HepG2 (cell line): ENCODE results near the gene APEX1. TPM values are rescaled to one million over a fixed set of nuclear protein-coding genes. Genes with fewer than 3 reads are reported as not detected.

Source experiments
- ARID2 ChIP-seq: sonication (generic); formaldehyde crosslinking; IDR thresholded peaks from 2 replicates; pipeline ENCODE4 v1.8.1; 2022; ENCODE audit warnings: mild to moderate bottlenecking, missing genetic modification reagents, borderline replicate concordance
- DBP ChIP-seq: sonication (generic); formaldehyde crosslinking; IDR thresholded peaks from 2 replicates; pipeline ENCODE4 v1.4.0; 2020; ENCODE audit warnings: missing genetic modification reagents; ENCODE audit errors: not compliant biosample characterization
- KLF16 ChIP-seq, 2 experiments: sonication (generic) in 1 of 2; formaldehyde crosslinking in 1 of 2; IDR thresholded peaks; 2 replicates each; pipeline versions ENCODE4 v1.6.1 to v1.8.0; 2016 to 2023; ENCODE audit warnings: missing genetic modification reagents in 2 of 2, missing compliant biosample characterization in 1 of 2
- MAFK ChIP-seq, 2 experiments: IDR thresholded peaks in 1 of 2; conservative IDR thresholded peaks in 1 of 2; 2 replicates each; pipeline ENCODE4 v1.6.1; 2011; ENCODE audit warnings: improper control_type of control experiment in 2 of 2, low read length in 2 of 2
- PLRG1 ChIP-seq: fragments of 450-650 bp; conservative IDR thresholded peaks from 2 replicates; pipeline ENCODE4 v1.6.1; 2016
- RCOR2 ChIP-seq: IDR thresholded peaks from 2 replicates; pipeline ENCODE4 v1.6.1; 2016; ENCODE audit warnings: missing biosample characterization, missing genetic modification reagents
- TCF12 ChIP-seq, 2 experiments: fragments of 450-650 bp in 1 of 2; sonication (generic) in 1 of 2; formaldehyde crosslinking in 1 of 2; IDR thresholded peaks; 2 replicates each; pipeline versions ENCODE4 v1.6.1 to v1.8.0; 2017 to 2022; ENCODE audit warnings: antibody characterized with exemption in 1 of 2, mild to moderate bottlenecking in 1 of 2, missing genetic modification reagents in 1 of 2, moderate library complexity in 1 of 2
- ZBTB44 ChIP-seq: sonication (generic); formaldehyde crosslinking; IDR thresholded peaks from 2 replicates; pipeline ENCODE4 v1.4.0; 2020; ENCODE audit warnings: missing genetic modification reagents
- ZNF20 ChIP-seq: sonication (generic); formaldehyde crosslinking; IDR thresholded peaks from 2 replicates; pipeline ENCODE4 v1.4.0; 2020; ENCODE audit warnings: mild to moderate bottlenecking, moderate library complexity, missing genetic modification reagents
- ZNF256 ChIP-seq: sonication (generic); formaldehyde crosslinking; conservative IDR thresholded peaks from 2 replicates; pipeline ENCODE4 v1.4.0; 2020; ENCODE audit warnings: missing genetic modification reagents
- ZNF296 ChIP-seq: sonication (generic); formaldehyde crosslinking; conservative IDR thresholded peaks from 2 replicates; pipeline ENCODE4 v1.5.0; 2020; ENCODE audit warnings: mild to moderate bottlenecking, missing genetic modification reagents
- ZNF501 ChIP-seq: sonication (generic); formaldehyde crosslinking; IDR thresholded peaks from 2 replicates; pipeline ENCODE4 v1.5.1; 2020; ENCODE audit warnings: mild to moderate bottlenecking, moderate library complexity, missing genetic modification reagents
- ZNF7 ChIP-seq: IDR thresholded peaks from 2 replicates; pipeline ENCODE4 v1.6.1; 2016; ENCODE audit warnings: missing biosample characterization, missing genetic modification reagents
- ZNF710 ChIP-seq: sonication (generic); formaldehyde crosslinking; IDR thresholded peaks from 2 replicates; pipeline ENCODE4 v1.5.0; 2020; ENCODE audit warnings: mild to moderate bottlenecking, missing genetic modification reagents, borderline replicate concordance
- ZNF839 ChIP-seq: sonication (generic); formaldehyde crosslinking; IDR thresholded peaks from 2 replicates; pipeline ENCODE4 v1.4.0; 2020; ENCODE audit warnings: missing genetic modification reagents, mild to moderate bottlenecking, borderline replicate concordance
- polyA plus RNA-seq, 8 experiments: library from polyadenylated mRNA; depleted of rRNA in 3 of 8; stranded (reverse) in 7 of 8; unstranded in 1 of 8; fragments of >200 nt; fragmentation: Illumina TruSeq in 4 of 8; extraction: Trizol in 4 of 8; gene quantifications; 2 replicates each; pipeline versions ENCODE4 v1.2.1 to v1.2.3, GENCODE V29; 2011 to 2016; ENCODE audit warnings: low read depth in 4 of 8, missing spikeins in 1 of 8, mixed read lengths in 1 of 8; ENCODE audit not compliant: insufficient read depth in 1 of 8
- total RNA-seq, 5 experiments: library from RNA; depleted of rRNA; stranded (reverse); fragments of >200 nt; fragmentation: Illumina TruSeq; extraction: Trizol; gene quantifications; 2 replicates each; pipeline ENCODE4 v1.2.3, GENCODE V29; 2016; ENCODE audit warnings: low read depth in 1 of 5
- TF ChIP-seq, protein P1 (sequence below): sonication (generic); formaldehyde crosslinking; IDR thresholded peaks from 2 replicates; pipeline ENCODE4 v1.4.0; 2020; ENCODE audit warnings: missing genetic modification reagents, mild to moderate bottlenecking, borderline replicate concordance
- TF ChIP-seq, protein P2 (sequence below): sonication (generic); formaldehyde crosslinking; IDR thresholded peaks from 2 replicates; pipeline ENCODE4 v1.5.1; 2020; ENCODE audit warnings: missing genetic modification reagents, mild to moderate bottlenecking, borderline replicate concordance

APEX1 gene
- total and polyA plus RNA-seq, 2 of the 13 experiments (the other 11 are each of a cell fraction or from before 2014, with no cell fraction given), result 171 to 405 TPM

DNA sequence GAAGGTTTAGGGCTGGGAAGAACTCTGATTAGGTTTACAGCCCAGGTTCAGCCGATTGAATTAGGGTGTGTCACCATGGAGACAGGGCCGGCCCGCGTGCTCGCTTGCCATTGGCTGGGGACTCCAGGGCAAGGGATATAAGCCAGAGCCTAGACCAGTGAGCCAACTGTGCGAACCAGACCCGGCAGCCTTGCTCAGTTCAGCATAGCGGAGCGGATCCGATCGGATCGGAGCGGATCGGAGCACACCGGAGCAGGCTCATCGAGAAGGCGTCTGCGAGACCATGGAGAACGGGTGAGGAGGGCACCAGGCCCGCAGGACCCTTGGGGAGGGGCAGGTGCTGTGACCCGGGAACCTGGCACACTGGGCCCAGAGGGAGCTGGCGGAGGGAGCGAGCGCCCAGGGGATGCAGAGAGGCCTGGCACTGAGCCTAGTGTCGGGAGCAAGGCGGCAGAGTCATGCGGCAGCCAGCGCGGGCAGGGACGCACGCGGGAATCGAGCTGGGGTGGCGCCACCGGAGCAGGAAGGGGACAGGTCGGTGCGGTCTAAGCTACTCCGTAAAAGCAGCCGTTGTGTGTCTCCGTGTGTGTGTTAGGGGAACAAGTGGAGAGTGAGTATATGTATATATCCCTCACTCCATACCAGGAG, 14.3 kb downstream of the APEX1 start, which contains the start of gene PNP (continued):
- no peak; the same call in 1 of the 2 replicates for TF ChIP-seq RCOR2 (CRISPR knock-in tag)
- TF ChIP-seq TCF12 (IDR thresholded peaks at IDR 0.05), result no peak
- TF ChIP-seq TCF12 (CRISPR knock-in tag; IDR thresholded peaks at IDR 0.05), result peak; percentile 78; the same call in 1 of the 2 replicates
- peak; percentile 57; the same call in 1 of the 2 replicates for TF ChIP-seq ZNF296 (CRISPR knock-in tag)
- 0 out of 2 replicates have a peak, but pooled peaks have one; percentile 60 for TF ChIP-seq ZNF256 (CRISPR knock-in tag)
- TF ChIP-seq KLF16 (CRISPR knock-in tag; IDR thresholded peaks at IDR 0.05), result peak in 1 of 2 experiments; percentile 68; a peak in 3 of 4 replicates
- TF ChIP-seq, protein P1, sequence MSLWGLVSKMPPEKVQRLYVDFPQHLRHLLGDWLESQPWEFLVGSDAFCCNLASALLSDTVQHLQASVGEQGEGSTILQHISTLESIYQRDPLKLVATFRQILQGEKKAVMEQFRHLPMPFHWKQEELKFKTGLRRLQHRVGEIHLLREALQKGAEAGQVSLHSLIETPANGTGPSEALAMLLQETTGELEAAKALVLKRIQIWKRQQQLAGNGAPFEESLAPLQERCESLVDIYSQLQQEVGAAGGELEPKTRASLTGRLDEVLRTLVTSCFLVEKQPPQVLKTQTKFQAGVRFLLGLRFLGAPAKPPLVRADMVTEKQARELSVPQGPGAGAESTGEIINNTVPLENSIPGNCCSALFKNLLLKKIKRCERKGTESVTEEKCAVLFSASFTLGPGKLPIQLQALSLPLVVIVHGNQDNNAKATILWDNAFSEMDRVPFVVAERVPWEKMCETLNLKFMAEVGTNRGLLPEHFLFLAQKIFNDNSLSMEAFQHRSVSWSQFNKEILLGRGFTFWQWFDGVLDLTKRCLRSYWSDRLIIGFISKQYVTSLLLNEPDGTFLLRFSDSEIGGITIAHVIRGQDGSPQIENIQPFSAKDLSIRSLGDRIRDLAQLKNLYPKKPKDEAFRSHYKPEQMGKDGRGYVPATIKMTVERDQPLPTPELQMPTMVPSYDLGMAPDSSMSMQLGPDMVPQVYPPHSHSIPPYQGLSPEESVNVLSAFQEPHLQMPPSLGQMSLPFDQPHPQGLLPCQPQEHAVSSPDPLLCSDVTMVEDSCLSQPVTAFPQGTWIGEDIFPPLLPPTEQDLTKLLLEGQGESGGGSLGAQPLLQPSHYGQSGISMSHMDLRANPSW (CRISPR knock-in tag), result no peak
- TF ChIP-seq ZNF501 (CRISPR knock-in tag), result peak; percentile 82
- TF ChIP-seq ZNF710 (CRISPR knock-in tag), result 0 out of 2 replicates have a peak, but pooled peaks have one; percentile 21
- no peak for TF ChIP-seq ZNF20 (CRISPR knock-in tag)
- TF ChIP-seq MAFK (conservative IDR thresholded peaks at IDR 0.05 in 1 of 2, IDR thresholded peaks at IDR 0.05 in 1 of 2; ENCODE audit: low read length in 2 of 2), result 0 out of 4 replicates have a peak, but pooled peaks of 1 of the 2 experiments have one; percentile 16
- peak; percentile 90; the same call in 1 of the 2 replicates for TF ChIP-seq ZNF839
- TF ChIP-seq ARID2 (CRISPR knock-in tag), result peak; percentile 21; the same call in 1 of the 2 replicates
- no peak for TF ChIP-seq PLRG1
- TF ChIP-seq, protein P2, sequence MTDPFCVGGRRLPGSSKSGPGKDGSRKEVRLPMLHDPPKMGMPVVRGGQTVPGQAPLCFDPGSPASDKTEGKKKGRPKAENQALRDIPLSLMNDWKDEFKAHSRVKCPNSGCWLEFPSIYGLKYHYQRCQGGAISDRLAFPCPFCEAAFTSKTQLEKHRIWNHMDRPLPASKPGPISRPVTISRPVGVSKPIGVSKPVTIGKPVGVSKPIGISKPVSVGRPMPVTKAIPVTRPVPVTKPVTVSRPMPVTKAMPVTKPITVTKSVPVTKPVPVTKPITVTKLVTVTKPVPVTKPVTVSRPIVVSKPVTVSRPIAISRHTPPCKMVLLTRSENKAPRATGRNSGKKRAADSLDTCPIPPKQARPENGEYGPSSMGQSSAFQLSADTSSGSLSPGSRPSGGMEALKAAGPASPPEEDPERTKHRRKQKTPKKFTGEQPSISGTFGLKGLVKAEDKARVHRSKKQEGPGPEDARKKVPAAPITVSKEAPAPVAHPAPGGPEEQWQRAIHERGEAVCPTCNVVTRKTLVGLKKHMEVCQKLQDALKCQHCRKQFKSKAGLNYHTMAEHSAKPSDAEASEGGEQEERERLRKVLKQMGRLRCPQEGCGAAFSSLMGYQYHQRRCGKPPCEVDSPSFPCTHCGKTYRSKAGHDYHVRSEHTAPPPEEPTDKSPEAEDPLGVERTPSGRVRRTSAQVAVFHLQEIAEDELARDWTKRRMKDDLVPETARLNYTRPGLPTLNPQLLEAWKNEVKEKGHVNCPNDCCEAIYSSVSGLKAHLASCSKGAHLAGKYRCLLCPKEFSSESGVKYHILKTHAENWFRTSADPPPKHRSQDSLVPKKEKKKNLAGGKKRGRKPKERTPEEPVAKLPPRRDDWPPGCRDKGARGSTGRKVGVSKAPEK (CRISPR knock-in tag), result peak; percentile 97
- TF ChIP-seq ZNF7, result no peak
- TF ChIP-seq DBP (CRISPR knock-in tag), result peak; percentile 37
- TF ChIP-seq ZBTB44 (CRISPR knock-in tag), result 0 out of 2 replicates have a peak, but pooled peaks have one; percentile 33
